BJ (cell line): ENCODE results near the gene SHMT2. TPM values are rescaled to one million over a fixed set of nuclear protein-coding genes. Genes with fewer than 3 reads are reported as not detected.

ENCODE experiments used
- CTCF ChIA-PET: fragments of 350-600 bp; formaldehyde crosslinking; extraction: SDS; loops from one replicate; lab custom pipeline; 2021; ENCODE audit warnings: antibody characterized with exemption, inconsistent platforms; lab: Yijun Ruan, JAX
- POLR2A ChIA-PET: fragments of 300-600 bp; sonication (Branson Sonifier 250); formaldehyde crosslinking; extraction: SDS; loops from one replicate; lab custom pipeline; 2021; ENCODE audit warnings: antibody characterized with exemption; lab: Charles Lee
- DNase-seq: peaks from one replicate; pipeline ENCODE4 v3.0.0-alpha.2; 2011; ENCODE audit warnings: low read depth
- H3K27me3 ChIP-seq: 2 replicates; pipeline ENCODE4 v1.6.0; 2011; ENCODE audit warnings: low read length; ENCODE audit not compliant: control insufficient read depth, insufficient read depth
- H3K36me3 ChIP-seq: 2 replicates; pipeline ENCODE4 v1.5.1; 2011; ENCODE audit warnings: low read length; ENCODE audit not compliant: control insufficient read depth, insufficient read depth
- H3K4me3 ChIP-seq: 2 replicates; pipeline ENCODE4 v1.5.1; 2011; ENCODE audit warnings: low read depth, mild to moderate bottlenecking, control low read depth, low read length
- CTCF ChIP-seq: IDR thresholded peaks from 2 replicates; pipeline ENCODE4 v1.5.1; 2011; ENCODE audit warnings: low read depth, mild to moderate bottlenecking, control low read depth, inconsistent platforms, low read length, moderate library complexity; ENCODE audit not compliant: insufficient read depth
- polyA plus RNA-seq: library from polyadenylated mRNA; depleted of rRNA; stranded (reverse); fragments of >200 nt; gene quantifications from 2 replicates; pipeline ENCODE4 v1.2.3, GENCODE V29; 2011

Gene SHMT2
- polyA plus RNA-seq, 1 experiment: 550 TPM

GRCh38 chr12:57201219-57201618 is 28.3 kb upstream of the SHMT2 start:
- DNase-seq: no peak
- POLR2A ChIA-PET: no interaction called here
- TF ChIP-seq CTCF: no peak
- no peak overlapping the region for H3K4me3 ChIP-seq
- H3K36me3 ChIP-seq: peaks cover 95% of the 10 kb centered on the region
- CTCF ChIA-PET: interaction anchor here (1.6 to 3.1 kb wide), 2 partner anchors 12 to 77 kb away, joined by 4 to 17 read pairs; no protein-coding TSS in a partner anchor
- no peaks in the 10 kb centered on the region for H3K27me3 ChIP-seq

GRCh38 chr12:57201631-57202030 is 27.9 kb upstream of the SHMT2 start:
- POLR2A ChIA-PET: no interaction called here
- TF ChIP-seq CTCF: no peak
- Histone ChIP-seq H3K4me3 (no peak overlapping the region), H3K27me3 (no peaks in the 10 kb centered on the region), H3K36me3 (peaks cover 96% of the 10 kb centered on the region)
- CTCF ChIA-PET: interaction anchor here (1.3 to 3.1 kb wide), 3 partner anchors 12 to 77 kb away, joined by 4 to 17 read pairs (median 5); no protein-coding TSS in a partner anchor
- no peak for DNase-seq

GRCh38 chr12:57202321-57202720 is 27.2 kb upstream of the SHMT2 start:
- ChIA-PET POLR2A (no interaction called here), CTCF (interaction anchor here (1.3 to 3.1 kb wide), 3 partner anchors 11 to 78 kb away, joined by 4 to 17 read pairs (median 5); no protein-coding TSS in a partner anchor)
- peaks cover 89% of the 10 kb centered on the region for H3K36me3 ChIP-seq
- no peak for TF ChIP-seq CTCF
- DNase-seq: no peak
- no peaks in the 10 kb centered on the region for H3K27me3 ChIP-seq
- no peak overlapping the region for H3K4me3 ChIP-seq

- peaks cover 89% of the 10 kb centered on the region for H3K36me3 ChIP-seq
- CTCF ChIA-PET: interaction anchor here (3.1 kb wide), 1 partner anchor 10 kb away, joined by 17 read pairs; no protein-coding TSS in a partner anchor
- POLR2A ChIA-PET: no interaction called here
These were observed 26.3 kb upstream of the SHMT2 start for GRCh38 chr12:57203201-57203600.

GRCh38 chr12:57203791-57204190 is 25.7 kb upstream of the SHMT2 start:
- POLR2A ChIA-PET: no interaction called here
- H3K36me3 ChIP-seq: peaks cover 89% of the 10 kb centered on the region

More at GRCh38 chr12:57203201-57203600, 26.3 kb upstream of the SHMT2 start:
- TF ChIP-seq CTCF: no peak
- no peaks in the 10 kb centered on the region for H3K27me3 ChIP-seq
- H3K4me3 ChIP-seq: no peak overlapping the region
- DNase-seq: no peak

More at GRCh38 chr12:57203791-57204190, 25.7 kb upstream of the SHMT2 start:
- no peaks in the 10 kb centered on the region for H3K27me3 ChIP-seq
- H3K4me3 ChIP-seq: no peak overlapping the region
- no peak for DNase-seq
- CTCF ChIA-PET: interaction anchor here (3.1 kb wide), 1 partner anchor 10 kb away, joined by 17 read pairs; no protein-coding TSS in a partner anchor
- TF ChIP-seq CTCF: no peak
